Iris pigment epithelial cell (primary cell): ENCODE results near the gene CXCR4.

Experiments
- DNase-seq: peaks from one replicate; pipeline ENCODE4 v3.0.0-alpha.2; 2011; ENCODE audit warnings: low read depth

Gene CXCR4

DNA sequence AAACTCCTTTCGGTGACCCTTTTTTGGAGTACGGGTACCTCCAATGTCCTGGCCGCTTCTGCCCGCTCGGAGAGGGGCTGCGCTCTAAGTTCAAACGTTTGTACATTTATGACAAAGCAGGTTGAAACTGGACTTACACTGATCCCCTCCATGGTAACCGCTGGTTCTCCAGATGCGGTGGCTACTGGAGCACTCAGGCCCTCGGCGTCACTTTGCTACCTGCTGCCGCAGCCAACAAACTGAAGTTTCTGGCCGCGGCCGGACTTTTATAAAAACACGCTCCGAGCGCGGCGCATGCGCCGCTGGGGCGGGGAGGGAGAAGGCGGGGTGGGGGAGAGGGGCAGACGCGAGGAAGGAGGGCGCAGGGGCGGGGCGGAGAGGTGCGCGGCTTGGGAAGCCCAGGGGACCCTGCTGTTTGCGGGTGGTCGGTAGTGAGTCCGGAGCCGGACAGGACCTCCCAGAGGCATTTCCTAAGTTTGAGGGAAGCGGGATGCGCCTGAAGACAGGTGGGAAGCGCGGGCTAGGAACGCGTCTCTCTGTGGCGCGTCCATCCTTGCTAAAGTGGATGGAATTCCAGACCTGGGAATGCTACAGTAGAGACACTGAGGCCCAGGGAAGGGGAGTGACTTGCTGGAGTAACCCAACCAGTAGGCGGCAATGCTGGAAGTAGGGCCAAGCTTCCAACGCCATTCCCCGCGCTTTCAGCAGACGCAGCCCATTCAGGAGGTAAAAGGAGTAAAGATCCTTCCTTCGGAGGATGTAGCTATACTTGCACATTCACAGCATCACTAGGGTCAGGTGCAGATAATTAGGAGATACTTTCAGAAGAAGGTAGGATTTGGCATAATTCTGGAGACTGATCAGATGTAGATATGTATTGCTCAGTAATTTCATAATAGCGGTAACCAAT, at the start of gene CXCR4:
CXCR4 (minus strand) TSS at position 241 of the 910 bp plus-strand sequence; CDS start at position 152, 89 bp downstream.
- peak; percentile 32 for DNase-seq

DNA sequence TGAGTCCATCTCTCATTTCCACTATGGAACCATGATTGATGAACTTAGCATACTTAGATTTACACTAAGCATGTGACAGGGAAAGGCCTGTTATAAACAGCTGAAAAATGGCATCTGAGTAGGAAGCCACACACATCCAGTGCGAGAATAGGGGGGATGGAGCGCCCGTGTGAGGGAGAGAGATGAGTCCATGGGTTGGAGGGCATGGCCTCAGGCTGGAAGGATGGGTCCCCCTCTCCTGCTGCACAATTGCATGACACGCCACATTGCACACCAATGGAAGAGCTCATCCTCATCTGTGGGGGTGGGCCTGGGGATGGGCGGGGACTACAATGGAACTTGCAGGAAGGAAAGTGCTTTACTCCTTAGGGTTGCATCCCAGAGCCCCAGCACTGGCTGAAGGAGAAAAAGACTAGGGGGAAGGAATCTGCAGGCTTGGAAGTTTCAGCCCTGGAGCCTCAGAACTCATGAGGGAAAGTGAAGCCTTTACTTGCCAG, 46.4 kb upstream of the CXCR4 start:
- DNase-seq = no peak

DNA sequence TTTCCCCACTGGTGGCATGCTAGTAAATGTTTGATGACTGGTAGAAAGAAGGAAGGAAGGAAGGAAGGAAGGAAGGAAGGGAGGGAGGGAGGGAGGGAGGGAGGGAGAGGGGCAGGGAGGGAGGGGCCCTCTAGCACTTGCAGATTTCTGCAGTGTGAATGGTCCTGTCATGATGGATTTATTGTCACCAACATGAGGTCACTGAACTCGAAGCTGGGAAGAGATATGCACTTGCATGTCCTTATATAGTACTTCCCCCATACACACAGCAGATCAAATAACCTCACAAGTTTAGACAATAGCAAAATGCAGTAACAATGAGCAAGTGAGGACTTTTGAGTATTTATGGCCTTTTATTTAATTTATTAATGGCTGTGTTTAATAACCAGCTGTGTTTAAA, 44.5 kb upstream of the CXCR4 start:
- DNase-seq = no peak

- no peak for DNase-seq
Observed at GRCh38 chr2:136156411-136156810, 38.5 kb upstream of the CXCR4 start.

GRCh38 chr2:136154384-136154783, 36.4 kb upstream of the CXCR4 start:
- DNase-seq = no peak

- DNase-seq = no peak
Observed at GRCh38 chr2:136151021-136151971, 33.3 kb upstream of the CXCR4 start.

DNA sequence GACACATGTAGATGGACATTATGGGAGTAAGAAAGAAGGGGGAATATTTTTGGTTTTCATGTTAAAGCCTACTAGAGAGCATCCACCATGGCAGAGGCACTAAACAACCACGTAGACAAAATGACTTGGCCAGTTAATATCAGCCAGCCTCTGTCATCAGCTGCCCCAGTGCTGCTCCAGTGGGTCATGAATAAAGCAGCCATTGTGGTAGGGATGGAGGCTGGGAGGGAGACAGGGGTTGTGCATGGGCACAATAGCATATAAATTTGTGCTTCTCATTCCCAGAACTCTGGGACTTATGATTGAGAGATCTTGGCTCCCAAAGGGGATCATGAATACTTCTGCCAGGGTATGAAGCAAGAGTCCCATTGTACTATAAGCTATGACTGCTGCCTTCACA, 31.1 kb upstream of the CXCR4 start:
- no peak for DNase-seq

- DNase-seq = no peak
Observed at GRCh38 chr2:136146564-136146963, 28.6 kb upstream of the CXCR4 start.

GRCh38 chr2:136143603-136144451, 25.9 kb upstream of the CXCR4 start:
- DNase-seq = no peak

- DNase-seq = no peak
Observed at GRCh38 chr2:136141510-136142149, 23.7 kb upstream of the CXCR4 start.

DNA sequence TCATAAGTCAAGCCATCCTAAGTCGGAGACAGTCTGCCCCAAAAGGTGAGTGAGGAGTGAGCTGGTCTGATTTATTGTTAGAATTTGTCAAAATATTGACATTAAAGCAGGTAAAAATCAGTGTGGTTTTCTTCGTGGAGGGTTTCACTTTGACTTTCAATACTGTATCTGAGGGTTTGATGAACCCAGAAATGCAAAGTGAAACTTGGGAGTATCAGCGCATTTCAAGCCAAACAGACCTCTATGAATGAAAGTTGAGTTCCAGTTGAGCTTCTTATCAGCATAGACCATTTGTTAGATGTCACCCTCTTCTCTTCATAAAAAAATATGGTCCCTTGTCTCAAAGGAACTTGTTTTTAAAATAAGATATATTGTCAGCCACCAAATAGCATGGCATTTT, 21.7 kb upstream of the CXCR4 start:
- no peak for DNase-seq

GRCh38 chr2:136137982-136138381, 20.0 kb upstream of the CXCR4 start:
- DNase-seq = no peak

DNA sequence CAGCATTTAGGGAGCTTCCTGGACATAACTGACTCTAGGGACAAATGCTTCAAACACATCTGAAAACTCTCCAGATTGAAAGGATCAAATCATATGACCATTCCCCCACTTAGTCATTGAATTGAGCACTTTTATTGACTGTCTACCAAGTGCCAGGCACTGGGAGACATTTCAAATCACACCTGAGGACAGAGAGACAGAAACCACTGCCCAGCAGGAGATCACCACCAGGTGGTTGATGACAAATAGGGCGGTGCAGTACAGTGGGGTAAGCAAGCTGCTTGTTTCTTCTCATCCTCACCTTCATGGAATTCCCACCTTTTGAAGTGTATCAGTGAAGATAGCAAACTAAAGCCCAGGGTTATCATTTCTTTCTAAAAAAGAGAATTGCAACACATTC, 19.0 kb upstream of the CXCR4 start:
- DNase-seq = no peak

- DNase-seq = no peak
Observed at GRCh38 chr2:136135921-136136906, 18.3 kb upstream of the CXCR4 start.

DNA sequence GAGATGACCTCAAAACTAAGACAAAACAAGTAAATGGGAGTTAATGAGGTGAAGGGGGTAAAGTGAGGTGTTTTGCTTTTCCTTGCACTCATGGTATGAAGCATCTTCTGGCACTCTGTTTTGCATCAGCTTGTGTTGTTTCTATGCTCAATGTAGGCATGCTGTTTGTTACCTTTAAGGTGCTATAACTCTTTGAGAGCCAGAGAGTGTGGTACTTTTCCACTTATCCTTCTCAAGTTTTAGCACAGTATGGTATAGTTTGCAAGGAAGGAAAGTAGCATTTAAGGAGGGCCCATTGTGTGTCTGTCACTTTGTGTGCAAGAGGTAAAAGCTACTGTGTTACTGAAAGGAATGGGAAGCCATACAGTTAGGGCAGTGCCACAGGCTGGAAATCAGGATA, 17.5 kb upstream of the CXCR4 start:
- DNase-seq = no peak

GRCh38 chr2:136134126-136134525, 16.2 kb upstream of the CXCR4 start:
- no peak for DNase-seq

- DNase-seq = no peak
Observed at GRCh38 chr2:136133586-136133985, 15.6 kb upstream of the CXCR4 start.

DNA sequence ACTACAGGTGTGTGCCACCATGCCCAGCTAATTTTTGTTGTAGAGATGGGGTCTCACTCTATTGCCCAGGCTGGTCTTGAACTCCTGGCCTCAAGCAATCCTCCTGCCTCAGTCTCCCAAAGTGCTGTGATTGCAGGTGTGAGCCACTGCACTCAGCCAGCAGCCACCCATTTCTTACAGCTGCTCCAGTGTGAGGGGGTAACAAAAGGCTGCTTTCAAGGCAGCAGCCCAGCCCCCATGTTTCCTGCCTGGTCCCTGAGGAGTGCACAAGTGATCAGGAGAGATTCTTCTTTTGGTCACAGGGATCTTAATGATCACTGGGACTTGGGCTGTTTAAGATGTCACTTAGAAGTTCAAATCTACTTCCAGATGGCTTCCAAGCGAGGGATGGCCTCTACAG, 15.2 kb upstream of the CXCR4 start:
- DNase-seq = no peak

- no peak for DNase-seq
Observed at GRCh38 chr2:136132825-136133155, 14.8 kb upstream of the CXCR4 start.
